Measurements from ENCODE around the gene FHOD3. TPM values are rescaled to one million over a fixed set of nuclear protein-coding genes. Genes with fewer than 3 reads are reported as not detected.

The FHOD3 gene
- total RNA-seq, 1 experiment from 2014 or later, result 10.6 TPM

DNA sequence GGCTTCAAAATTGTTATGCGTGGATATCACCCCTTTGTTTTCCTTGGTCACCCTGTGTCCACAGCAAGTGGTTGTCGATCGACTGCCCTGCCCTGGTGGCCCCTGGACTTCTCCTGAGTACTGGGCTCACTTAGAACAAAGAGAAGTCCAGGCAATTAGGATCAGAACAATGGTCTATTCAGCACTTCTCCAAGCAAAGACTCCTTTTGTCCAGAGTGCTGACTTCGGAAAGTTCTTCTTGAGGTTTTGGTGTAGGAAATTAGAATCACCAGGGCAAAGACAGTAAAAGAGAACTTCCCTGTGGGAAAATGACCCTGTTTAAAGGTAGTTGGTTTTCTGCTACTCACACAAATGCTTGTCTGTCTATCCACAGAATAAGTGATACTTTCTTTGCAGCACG lies 173.9 kb downstream of the FHOD3 start:
- DNase-seq, result no peak

DNA sequence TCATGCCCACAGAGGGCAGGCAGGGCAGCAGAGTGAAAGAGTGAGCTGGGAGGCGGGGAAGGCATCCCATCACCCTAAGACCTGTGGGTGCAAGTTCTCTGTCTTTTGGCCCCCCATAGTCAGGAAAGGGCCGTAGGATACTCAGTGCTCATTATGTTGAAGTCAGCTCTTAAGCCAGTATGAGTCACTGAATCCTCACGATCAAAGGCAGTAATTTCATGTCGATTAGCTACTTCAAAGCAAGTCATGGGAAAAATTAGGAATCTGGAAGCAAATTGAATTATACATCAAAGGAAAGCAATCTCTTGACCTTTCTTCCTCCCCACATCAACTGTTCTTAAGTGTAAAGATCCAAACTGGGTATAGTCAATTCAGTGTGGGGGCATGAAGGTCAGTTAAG lies 178.9 kb downstream of the FHOD3 start:
- Histone ChIP-seq H3K27ac (no peak overlapping the region), H4K20me1 (ENCODE audit: insufficient read depth) (no peaks in the 10 kb centered on the region), H3K4me2 (no peak overlapping the region), H2AFZ (no peak overlapping the region), H3F3A (ENCODE audit: insufficient read depth, low read depth) (no peaks in the 10 kb centered on the region), H3K9me2 (ENCODE audit: insufficient read depth) (no peaks in the 10 kb centered on the region), H3K27me3 (ENCODE audit: insufficient read depth, low read depth) (no peaks in the 10 kb centered on the region), H3K4me3 (no peak overlapping the region), H3K79me2 (ENCODE audit: low read depth) (no peaks in the 10 kb centered on the region), H3K9me3 (ENCODE audit: insufficient read depth, low read depth) (no peaks in the 10 kb centered on the region), H3K4me1 (replicated peaks; ENCODE audit: insufficient read depth) (no peaks in the 10 kb centered on the region), H3K36me3 (ENCODE audit: low read depth) (no peaks in the 10 kb centered on the region)
- TF ChIP-seq, protein P1, sequence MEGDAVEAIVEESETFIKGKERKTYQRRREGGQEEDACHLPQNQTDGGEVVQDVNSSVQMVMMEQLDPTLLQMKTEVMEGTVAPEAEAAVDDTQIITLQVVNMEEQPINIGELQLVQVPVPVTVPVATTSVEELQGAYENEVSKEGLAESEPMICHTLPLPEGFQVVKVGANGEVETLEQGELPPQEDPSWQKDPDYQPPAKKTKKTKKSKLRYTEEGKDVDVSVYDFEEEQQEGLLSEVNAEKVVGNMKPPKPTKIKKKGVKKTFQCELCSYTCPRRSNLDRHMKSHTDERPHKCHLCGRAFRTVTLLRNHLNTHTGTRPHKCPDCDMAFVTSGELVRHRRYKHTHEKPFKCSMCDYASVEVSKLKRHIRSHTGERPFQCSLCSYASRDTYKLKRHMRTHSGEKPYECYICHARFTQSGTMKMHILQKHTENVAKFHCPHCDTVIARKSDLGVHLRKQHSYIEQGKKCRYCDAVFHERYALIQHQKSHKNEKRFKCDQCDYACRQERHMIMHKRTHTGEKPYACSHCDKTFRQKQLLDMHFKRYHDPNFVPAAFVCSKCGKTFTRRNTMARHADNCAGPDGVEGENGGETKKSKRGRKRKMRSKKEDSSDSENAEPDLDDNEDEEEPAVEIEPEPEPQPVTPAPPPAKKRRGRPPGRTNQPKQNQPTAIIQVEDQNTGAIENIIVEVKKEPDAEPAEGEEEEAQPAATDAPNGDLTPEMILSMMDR (conservative IDR thresholded peaks at IDR 0.05), result no peak
- no peak for TF ChIP-seq EZH2 (IDR thresholded peaks at IDR 0.05; ENCODE audit: low read depth)
- DNase-seq, result no peak
- intact Hi-C loops (cut with micrococcal nuclease; ENCODE audit: unreplicated experiment), result no loop called here
- POLR2A ChIA-PET (ENCODE audit: unreplicated experiment), result no interaction called here
- CTCF ChIA-PET, result no interaction called here
- no TSS peak for BruUV-seq (replicated peaks)

More for the DNA sequence above, 173.9 kb downstream of the FHOD3 start:
- intact Hi-C loops (cut with micrococcal nuclease; ENCODE audit: unreplicated experiment), result no loop called here
- no peaks in the 10 kb centered on the region for H3K9me3 ChIP-seq (ENCODE audit: insufficient read depth, low read depth)
- no peak overlapping the region for H2AFZ ChIP-seq
- no peaks in the 10 kb centered on the region for H3K27me3 ChIP-seq (ENCODE audit: insufficient read depth, low read depth)
- H4K20me1 ChIP-seq (ENCODE audit: insufficient read depth), result no peaks in the 10 kb centered on the region
- TF ChIP-seq, protein P1 (conservative IDR thresholded peaks at IDR 0.05), result no peak
- TF ChIP-seq EZH2 (IDR thresholded peaks at IDR 0.05; ENCODE audit: low read depth), result no peak
- POLR2A ChIA-PET (ENCODE audit: unreplicated experiment), result no interaction called here
- BruUV-seq (replicated peaks), result no TSS peak
- no peaks in the 10 kb centered on the region for H3K36me3 ChIP-seq (ENCODE audit: low read depth)
- no peaks in the 10 kb centered on the region for H3K79me2 ChIP-seq (ENCODE audit: low read depth)
- CTCF ChIA-PET, result no interaction called here
- no peak overlapping the region for H3K4me2 ChIP-seq
- no peak overlapping the region for H3K4me3 ChIP-seq
- H3F3A ChIP-seq (ENCODE audit: insufficient read depth, low read depth), result no peaks in the 10 kb centered on the region
- H3K9me2 ChIP-seq (ENCODE audit: insufficient read depth), result no peaks in the 10 kb centered on the region
- H3K27ac ChIP-seq, result no peak overlapping the region
- H3K4me1 ChIP-seq (replicated peaks; ENCODE audit: insufficient read depth), result no peaks in the 10 kb centered on the region

DNA sequence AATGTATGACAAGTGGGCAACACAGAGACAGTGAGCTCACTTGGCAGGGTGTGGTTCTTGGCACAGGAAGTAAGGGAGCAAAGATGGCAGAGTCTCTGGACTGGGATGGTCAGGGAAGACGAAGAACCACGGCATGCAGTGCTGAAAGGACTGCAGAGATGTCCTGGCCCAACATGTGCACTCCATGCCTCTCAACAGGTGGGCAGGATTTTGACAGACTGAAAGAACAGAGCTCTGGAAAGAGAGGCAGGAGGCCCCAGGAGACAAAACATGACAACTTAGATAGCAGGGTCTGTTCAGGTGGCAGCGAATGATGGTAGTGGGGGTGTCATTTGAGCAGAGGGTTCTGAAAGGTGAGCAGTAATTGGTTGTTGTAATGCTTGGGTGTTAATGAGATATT lies 180.3 kb downstream of the FHOD3 start:
- ChIA-PET POLR2A (ENCODE audit: unreplicated experiment) (no interaction called here), CTCF (no interaction called here)
- no peaks in the 10 kb centered on the region for H3K36me3 ChIP-seq (ENCODE audit: low read depth)
- no peaks in the 10 kb centered on the region for H3K9me3 ChIP-seq (ENCODE audit: insufficient read depth, low read depth)
- TF ChIP-seq, protein P1 (conservative IDR thresholded peaks at IDR 0.05), result no peak
- no peak for TF ChIP-seq EZH2 (IDR thresholded peaks at IDR 0.05; ENCODE audit: low read depth)
- no peaks in the 10 kb centered on the region for H3K9me2 ChIP-seq (ENCODE audit: insufficient read depth)
- H3F3A ChIP-seq (ENCODE audit: insufficient read depth, low read depth), result no peaks in the 10 kb centered on the region
- no peak for DNase-seq
- H3K79me2 ChIP-seq (ENCODE audit: low read depth), result no peaks in the 10 kb centered on the region
- no peak overlapping the region for H3K27ac ChIP-seq
- peaks cover under 1% of the 10 kb centered on the region; the same call in 1 of the 2 replicates for H3K4me1 ChIP-seq (replicated peaks; ENCODE audit: insufficient read depth)
- H2AFZ ChIP-seq, result no peak overlapping the region
- intact Hi-C loops (cut with micrococcal nuclease; ENCODE audit: unreplicated experiment), result no loop called here
- H4K20me1 ChIP-seq (ENCODE audit: insufficient read depth), result no peaks in the 10 kb centered on the region
- no peak overlapping the region for H3K4me3 ChIP-seq
- no peaks in the 10 kb centered on the region for H3K27me3 ChIP-seq (ENCODE audit: insufficient read depth, low read depth)
- H3K4me2 ChIP-seq, result no peak overlapping the region
- no TSS peak for BruUV-seq (replicated peaks)

Measured in PC-9 (cell line).